Retinal pigment epithelial cell (primary cell): ENCODE results near the gene OR56A1.

Source experiments
- DNase-seq: peaks from one replicate; pipeline ENCODE4 v3.0.0-alpha.2; 2010; ENCODE audit warnings: low read depth
- H3K4me3 ChIP-seq: 2 replicates; pipeline ENCODE4 v1.5.1; 2011; ENCODE audit warnings: mild to moderate bottlenecking, low read length, control low read depth, moderate library complexity
- CTCF ChIP-seq: conservative IDR thresholded peaks from 2 replicates; pipeline ENCODE4 v1.5.1; 2011; ENCODE audit warnings: low read depth, low read length, control low read depth, inconsistent platforms

The OR56A1 gene

GRCh38 chr11:6013042-6013441 lies 17.5 kb downstream of the OR56A1 start:
- no peak for TF ChIP-seq CTCF
- no peak overlapping the region for H3K4me3 ChIP-seq
- no peak for DNase-seq

GRCh38 chr11:6012035-6012668 lies 18.4 kb downstream of the OR56A1 start:
- no peak overlapping the region for H3K4me3 ChIP-seq
- DNase-seq, result no peak
- TF ChIP-seq CTCF, result no peak

- no peak for DNase-seq
- TF ChIP-seq CTCF, result no peak
- H3K4me3 ChIP-seq, result no peak within 1 kb of the TSS
Observed at GRCh38 chr11:6006846-6007245, 23.7 kb downstream of the OR56A1 start, which contains the start of gene OR56A4. Gene OR56A4 (minus strand): TSS chr11:6006946. CDS start chr11:6002992, 3,954 bp downstream.

GRCh38 chr11:6006395-6006794 lies 24.2 kb downstream of the OR56A1 start:
- DNase-seq, result no peak
- no peak overlapping the region for H3K4me3 ChIP-seq
- TF ChIP-seq CTCF, result no peak

- DNase-seq, result no peak
- H3K4me3 ChIP-seq, result no peak overlapping the region
- TF ChIP-seq CTCF, result no peak
Observed at GRCh38 chr11:6002202-6002699, 28.3 kb downstream of the OR56A1 start.

- no peak overlapping the region for H3K4me3 ChIP-seq
- no peak for TF ChIP-seq CTCF
- DNase-seq, result no peak
Observed at GRCh38 chr11:5994791-5995190, 35.8 kb downstream of the OR56A1 start.

- DNase-seq, result no peak
- H3K4me3 ChIP-seq, result no peak overlapping the region
- TF ChIP-seq CTCF, result peak; percentile 50
Observed at GRCh38 chr11:5992604-5993251, 37.8 kb downstream of the OR56A1 start.
